Mesothelial cell of epicardium (in vitro differentiated cells): Measurements from ENCODE around the gene IL4I1. TPM values are rescaled to one million over a fixed set of nuclear protein-coding genes. Genes with fewer than 3 reads are reported as not detected.
"Not testable (repeated sequence)": the region's sequence is repeated elsewhere in the genome, so short reads cannot be mapped to it uniquely, and the experiment has no call there.

Experiments
- DNase-seq, 2 experiments: peaks; one replicate each; pipeline ENCODE4 v3.0.0; 2021; ENCODE audit warnings: low spot score in 2 of 2; ENCODE audit not compliant: unreplicated experiment in 2 of 2
- H3K27ac Mint-ChIP-seq: 2 replicates; pipeline ENCODE4 v1.8.0; 2021; ENCODE audit warnings: mixed read lengths
- H3K27me3 Mint-ChIP-seq: 2 replicates; pipeline ENCODE4 v1.8.0; 2021; ENCODE audit warnings: low read depth, mixed read lengths
- H3K36me3 Mint-ChIP-seq: 2 replicates; pipeline ENCODE4 v1.8.0; 2021; ENCODE audit warnings: mixed read lengths
- H3K4me1 Mint-ChIP-seq: 2 replicates; pipeline ENCODE4 v1.8.0; 2021; ENCODE audit warnings: mixed read lengths
- H3K4me3 Mint-ChIP-seq: 2 replicates; pipeline ENCODE4 v1.8.0; 2021; ENCODE audit warnings: mild to moderate bottlenecking, moderate library complexity, mixed read lengths
- H3K9me3 Mint-ChIP-seq: 2 replicates; pipeline ENCODE4 v1.8.0; 2021; ENCODE audit warnings: mixed read lengths
- total RNA-seq: library from RNA; stranded (reverse); gene quantifications from 3 replicates; pipeline ENCODE4 v1.2.1, GENCODE V29; 2021
- TF ChIP-seq, protein P1 (sequence below): fragments of 200-600 bp; sonication (generic); IDR thresholded peaks from one replicate; pipeline ENCODE4 v1.5.0; 2021; ENCODE audit warnings: antibody characterized with exemption; ENCODE audit not compliant: unreplicated experiment

IL4I1 gene
- total RNA-seq, 1 donor from 2014 or later = 1.7 TPM

GRCh38 chr19:49926515-49926914 lies 29.8 kb upstream of the IL4I1 start:
- Mint-ChIP-seq H3K9me3 (no peaks in the 10 kb centered on the region), H3K36me3 (peaks cover 23% of the 10 kb centered on the region), H3K4me1 (peaks cover 22% of the 10 kb centered on the region), H3K27ac (no peak overlapping the region), H3K4me3 (no peak overlapping the region), H3K27me3 (no peaks in the 10 kb centered on the region)
- DNase-seq = no peak
- TF ChIP-seq, protein P1, sequence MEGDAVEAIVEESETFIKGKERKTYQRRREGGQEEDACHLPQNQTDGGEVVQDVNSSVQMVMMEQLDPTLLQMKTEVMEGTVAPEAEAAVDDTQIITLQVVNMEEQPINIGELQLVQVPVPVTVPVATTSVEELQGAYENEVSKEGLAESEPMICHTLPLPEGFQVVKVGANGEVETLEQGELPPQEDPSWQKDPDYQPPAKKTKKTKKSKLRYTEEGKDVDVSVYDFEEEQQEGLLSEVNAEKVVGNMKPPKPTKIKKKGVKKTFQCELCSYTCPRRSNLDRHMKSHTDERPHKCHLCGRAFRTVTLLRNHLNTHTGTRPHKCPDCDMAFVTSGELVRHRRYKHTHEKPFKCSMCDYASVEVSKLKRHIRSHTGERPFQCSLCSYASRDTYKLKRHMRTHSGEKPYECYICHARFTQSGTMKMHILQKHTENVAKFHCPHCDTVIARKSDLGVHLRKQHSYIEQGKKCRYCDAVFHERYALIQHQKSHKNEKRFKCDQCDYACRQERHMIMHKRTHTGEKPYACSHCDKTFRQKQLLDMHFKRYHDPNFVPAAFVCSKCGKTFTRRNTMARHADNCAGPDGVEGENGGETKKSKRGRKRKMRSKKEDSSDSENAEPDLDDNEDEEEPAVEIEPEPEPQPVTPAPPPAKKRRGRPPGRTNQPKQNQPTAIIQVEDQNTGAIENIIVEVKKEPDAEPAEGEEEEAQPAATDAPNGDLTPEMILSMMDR = no peak

DNA sequence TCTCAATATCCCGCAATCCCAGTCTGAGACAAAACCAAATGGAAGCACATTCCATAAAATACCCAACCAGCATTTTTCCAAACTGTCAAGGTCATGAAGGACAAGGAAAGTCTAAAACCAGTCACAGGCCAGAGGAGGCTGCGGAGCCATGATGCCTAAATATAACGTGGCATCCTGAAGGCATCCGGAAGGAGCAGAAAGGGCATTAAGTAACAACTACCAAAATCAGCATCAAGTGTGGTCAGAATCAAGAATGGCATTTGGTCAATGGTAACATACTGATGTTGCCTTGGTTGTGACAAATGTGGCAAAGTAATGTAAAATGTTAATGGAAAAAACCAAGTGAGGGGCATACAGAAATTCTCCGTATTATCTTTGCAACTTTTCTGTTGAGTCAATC lies 28.8 kb upstream of the IL4I1 start:
- H3K9me3 Mint-ChIP-seq = no peaks in the 10 kb centered on the region
- H3K36me3 Mint-ChIP-seq = peaks cover 21% of the 10 kb centered on the region
- DNase-seq = no peak
- no peak overlapping the region for H3K27ac Mint-ChIP-seq
- no peak overlapping the region for H3K4me3 Mint-ChIP-seq
- H3K27me3 Mint-ChIP-seq = no peaks in the 10 kb centered on the region
- TF ChIP-seq, protein P1 = no peak
- peaks cover 22% of the 10 kb centered on the region for H3K4me1 Mint-ChIP-seq

DNA sequence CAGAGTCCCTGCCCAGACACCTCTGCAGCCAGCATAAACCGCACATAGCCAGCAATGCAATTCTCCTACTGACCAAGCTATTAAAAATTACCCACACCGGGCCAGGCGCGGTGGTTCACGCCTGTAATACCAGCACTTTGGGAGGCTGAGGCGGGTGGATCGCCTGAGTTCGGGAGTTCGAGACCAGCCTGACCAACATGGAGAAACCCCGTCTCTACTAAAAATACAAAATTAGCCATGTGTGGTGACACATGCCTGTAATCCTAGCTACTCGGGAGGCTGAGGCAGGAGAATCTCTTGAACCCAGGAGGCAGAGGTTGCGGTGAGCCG lies 28.2 kb upstream of the IL4I1 start:
- H3K27me3 Mint-ChIP-seq, H3K9me3 Mint-ChIP-seq, DNase-seq, H3K4me3 Mint-ChIP-seq, H3K27ac Mint-ChIP-seq: not testable (repeated sequence)
- Mint-ChIP-seq H3K4me1 (peaks cover 19% of the 10 kb centered on the region), H3K36me3 (peaks cover 19% of the 10 kb centered on the region)

GRCh38 chr19:49924004-49924880 lies 27.6 kb upstream of the IL4I1 start:
- no peak overlapping the region for H3K4me3 Mint-ChIP-seq
- TF ChIP-seq, protein P1 = no peak
- H3K36me3 Mint-ChIP-seq = peaks cover 21% of the 10 kb centered on the region
- H3K4me1 Mint-ChIP-seq = peaks cover 17% of the 10 kb centered on the region
- no peaks in the 10 kb centered on the region for H3K27me3 Mint-ChIP-seq
- H3K9me3 Mint-ChIP-seq = no peaks in the 10 kb centered on the region
- no peak overlapping the region for H3K27ac Mint-ChIP-seq
- DNase-seq = no peak

- H3K27ac Mint-ChIP-seq = no peak overlapping the region
- TF ChIP-seq, protein P1 = no peak
- no peaks in the 10 kb centered on the region for H3K27me3 Mint-ChIP-seq
- peaks cover 11% of the 10 kb centered on the region for H3K4me1 Mint-ChIP-seq
- DNase-seq = no peak
- H3K4me3 Mint-ChIP-seq = no peak overlapping the region
- peaks cover 21% of the 10 kb centered on the region for H3K36me3 Mint-ChIP-seq
- H3K9me3 Mint-ChIP-seq = no peaks in the 10 kb centered on the region
Observed at GRCh38 chr19:49923055-49924003, 26.6 kb upstream of the IL4I1 start.
